Gastroesophageal sphincter (tissue), 4 donors: ENCODE data around the gene B3GAT1. TPM values are rescaled to one million over a fixed set of nuclear protein-coding genes. Genes with fewer than 3 reads are reported as not detected.

Experiments
- ATAC-seq: fragments of 150-250 bp; one replicate; pipeline ENCODE4 v1.9.1; 2016; ENCODE audit warnings: mild to moderate bottlenecking, moderate library complexity
- H3K27ac ChIP-seq, 4 donors: fragments of 200-600 bp; sonication (generic) in 3 of 4; 1 replicate in 3 of 4; 2 replicates in 1 of 4; pipeline ENCODE4 v1.5.1; 2016 to 2019
- H3K27me3 ChIP-seq: fragments of 200-600 bp; sonication (generic); one replicate; pipeline ENCODE4 v1.5.1; 2019
- H3K36me3 ChIP-seq, 2 donors: fragments of 200-600 bp; sonication (generic); one replicate each; pipeline ENCODE4 v1.5.1; 2019; ENCODE audit warnings: control low read depth in 1 of 2
- H3K4me1 ChIP-seq, 3 donors: fragments of 200-600 bp; sonication (generic); 1 replicate in 2 of 3; 2 replicates in 1 of 3; pipeline ENCODE4 v1.5.1; 2016 to 2019; ENCODE audit warnings: control low read depth in 2 of 3
- H3K4me3 ChIP-seq, 2 donors: fragments of 200-600 bp; sonication (generic); one replicate each; pipeline ENCODE4 v1.5.1; 2019; ENCODE audit warnings: mild to moderate bottlenecking in 1 of 2, moderate library complexity in 1 of 2
- H3K9me3 ChIP-seq, 3 donors: fragments of 200-600 bp; sonication (generic); one replicate each; pipeline ENCODE4 v1.5.1; 2017 to 2019; ENCODE audit warnings: control low read depth in 2 of 3
- CTCF ChIP-seq, 4 experiments: fragments of 200-600 bp in 2 of 4; fragments of 450-650 bp in 2 of 4; sonication (generic) in 1 of 4; IDR thresholded peaks; one replicate each; pipeline ENCODE4 v1.5.1; 2017 to 2019; ENCODE audit warnings: antibody characterized with exemption in 4 of 4, mild to moderate bottlenecking in 2 of 4, moderate library complexity in 2 of 4
- EP300 ChIP-seq: sonication (generic); formaldehyde crosslinking; IDR thresholded peaks from one replicate; pipeline ENCODE4 v1.6.1; 2017; ENCODE audit warnings: antibody characterized with exemption, mild to moderate bottlenecking
- POLR2A ChIP-seq, 2 donors: fragments of 450-650 bp; IDR thresholded peaks; one replicate each; pipeline ENCODE4 v1.6.1; 2017; ENCODE audit warnings: antibody characterized with exemption in 2 of 2, mild to moderate bottlenecking in 2 of 2, moderate library complexity in 1 of 2
- POLR2AphosphoS5 ChIP-seq: sonication (generic); formaldehyde crosslinking; IDR thresholded peaks from one replicate; pipeline ENCODE4 v1.6.1; 2017; ENCODE audit warnings: antibody characterized with exemption
- WGBS, 2 donors: methylation state at CpG; one replicate each; pipeline ENCODE4 v1.1.5; 2018; ENCODE audit warnings: low coverage in 1 of 2; 5-methylcytosine and 5-hydroxymethylcytosine counted together
- total RNA-seq, 4 donors: library from RNA; depleted of rRNA; stranded (reverse); fragments of >200 nt; gene quantifications; one replicate each; pipeline ENCODE4 v1.1.0, GENCODE V29; 2016

Gene B3GAT1
- total RNA-seq, 4 donors from 2014 or later = 0.08 to 0.52 (median 0.29) TPM

GRCh38 chr11:134441706-134442105 is 29.7 kb upstream of the B3GAT1 start:
- Histone ChIP-seq H3K36me3 (no peaks in the 10 kb centered on the region), H3K27me3 (peaks cover 35% of the 10 kb centered on the region), H3K4me3 (no peak overlapping the region), H3K27ac (no peak overlapping the region), H3K9me3 (no peaks in the 10 kb centered on the region), H3K4me1 (no peaks in the 10 kb centered on the region)
- 34 to 58% methylated on average over 3 to 4 of the region's 4 CpGs for WGBS, 2 donors
- ATAC-seq = no peak
- TF ChIP-seq POLR2AphosphoS5 (no peak), CTCF (IDR thresholded peaks at IDR 0.05) (no peak), EP300 (no peak), POLR2A (IDR thresholded peaks at IDR 0.05) (no peak)

- H3K36me3 ChIP-seq = no peaks in the 10 kb centered on the region
- no peak overlapping the region for H3K27ac ChIP-seq
- peaks cover 35% of the 10 kb centered on the region for H3K27me3 ChIP-seq
- no peak for ATAC-seq
- H3K4me3 ChIP-seq = no peak overlapping the region
- H3K9me3 ChIP-seq = no peaks in the 10 kb centered on the region
- TF ChIP-seq POLR2A (IDR thresholded peaks at IDR 0.05) = no peak
- TF ChIP-seq EP300 = no peak
- TF ChIP-seq POLR2AphosphoS5 = no peak
- TF ChIP-seq CTCF (IDR thresholded peaks at IDR 0.05) = no peak
- no peaks in the 10 kb centered on the region for H3K4me1 ChIP-seq
- WGBS, 2 donors = 49% methylated on average over 6 of the region's 9 CpGs; no CpG with 5 or more reads in 1 of the 2 donors
These were observed 29.2 kb upstream of the B3GAT1 start for GRCh38 chr11:134441281-134441680.

GRCh38 chr11:134440851-134441250 is 28.8 kb upstream of the B3GAT1 start:
- WGBS, 2 donors = 73% methylated on average over 3 of the region's 4 CpGs; no CpG with 5 or more reads in 1 of the 2 donors
- H3K27me3 ChIP-seq = peaks cover 32% of the 10 kb centered on the region
- TF ChIP-seq POLR2AphosphoS5 (no peak), EP300 (no peak), CTCF (IDR thresholded peaks at IDR 0.05) (no peak), POLR2A (IDR thresholded peaks at IDR 0.05) (no peak)

GRCh38 chr11:134438542-134439537 is 26.8 kb upstream of the B3GAT1 start:
- no peak for ATAC-seq

More at GRCh38 chr11:134440851-134441250, 28.8 kb upstream of the B3GAT1 start:
- ATAC-seq = no peak
- no peaks in the 10 kb centered on the region for H3K9me3 ChIP-seq
- H3K27ac ChIP-seq = no peak overlapping the region
- no peak overlapping the region for H3K4me3 ChIP-seq
- H3K4me1 ChIP-seq = no peaks in the 10 kb centered on the region
- no peaks in the 10 kb centered on the region for H3K36me3 ChIP-seq

More at GRCh38 chr11:134438542-134439537, 26.8 kb upstream of the B3GAT1 start:
- H3K4me3 ChIP-seq = no peak overlapping the region
- TF ChIP-seq POLR2A (IDR thresholded peaks at IDR 0.05) (no peak), POLR2AphosphoS5 (no peak), CTCF (IDR thresholded peaks at IDR 0.05) (no peak), EP300 (no peak)
- no peak overlapping the region for H3K27ac ChIP-seq
- no peaks in the 10 kb centered on the region for H3K36me3 ChIP-seq
- no peaks in the 10 kb centered on the region for H3K9me3 ChIP-seq
- H3K27me3 ChIP-seq = peaks cover 36% of the 10 kb centered on the region
- WGBS, 2 donors = 57 to 65% methylated on average over 2 to 9 of the region's 21 CpGs
- H3K4me1 ChIP-seq = no peaks in the 10 kb centered on the region
